SJSA1 (cell line): ENCODE measurements around the gene CALY. TPM values are rescaled to one million over a fixed set of nuclear protein-coding genes. Genes with fewer than 3 reads are reported as not detected.

Source experiments
- DNase-seq, 2 experiments: peaks; one replicate each; pipeline ENCODE4 v3.0.0-alpha.2; 2015 to 2020; ENCODE audit warnings: low spot score in 2 of 2, low read depth in 1 of 2
- H3K27ac ChIP-seq: fragments of 250-450 bp; sonication (Bioruptor Pico); 2 replicates; pipeline ENCODE4 v1.5.1; 2020; ENCODE audit warnings: mild to moderate bottlenecking, moderate library complexity
- H3K27me3 ChIP-seq: fragments of 250-450 bp; sonication (Bioruptor Pico); replicated peaks from 2 replicates; pipeline ENCODE4 v1.5.1; 2020; ENCODE audit warnings: mild to moderate bottlenecking, moderate library complexity
- H3K36me3 ChIP-seq: fragments of 250-450 bp; sonication (Bioruptor Pico); 2 replicates; pipeline ENCODE4 v1.5.1; 2020; ENCODE audit warnings: mild to moderate bottlenecking
- H3K4me1 ChIP-seq: fragments of 250-450 bp; sonication (Bioruptor Pico); replicated peaks from 2 replicates; pipeline ENCODE4 v1.6.1; 2021; ENCODE audit warnings: mild to moderate bottlenecking
- H3K4me3 ChIP-seq: fragments of 250-450 bp; sonication (Bioruptor Pico); 2 replicates; pipeline ENCODE4 v1.5.1; 2020; ENCODE audit warnings: mild to moderate bottlenecking
- H3K9me3 ChIP-seq: fragments of 250-450 bp; sonication (Bioruptor Pico); replicated peaks from 2 replicates; pipeline ENCODE4 v1.5.1; 2020; ENCODE audit warnings: mild to moderate bottlenecking
- total RNA-seq: library from RNA; depleted of rRNA; stranded (reverse); fragments of >200 nt; shearing (Covaris generic); gene quantifications from 2 replicates; pipeline ENCODE4 v1.2.3, GENCODE V29; 2014

Gene CALY
- total RNA-seq, 1 experiment from 2014 or later: not detected

DNA sequence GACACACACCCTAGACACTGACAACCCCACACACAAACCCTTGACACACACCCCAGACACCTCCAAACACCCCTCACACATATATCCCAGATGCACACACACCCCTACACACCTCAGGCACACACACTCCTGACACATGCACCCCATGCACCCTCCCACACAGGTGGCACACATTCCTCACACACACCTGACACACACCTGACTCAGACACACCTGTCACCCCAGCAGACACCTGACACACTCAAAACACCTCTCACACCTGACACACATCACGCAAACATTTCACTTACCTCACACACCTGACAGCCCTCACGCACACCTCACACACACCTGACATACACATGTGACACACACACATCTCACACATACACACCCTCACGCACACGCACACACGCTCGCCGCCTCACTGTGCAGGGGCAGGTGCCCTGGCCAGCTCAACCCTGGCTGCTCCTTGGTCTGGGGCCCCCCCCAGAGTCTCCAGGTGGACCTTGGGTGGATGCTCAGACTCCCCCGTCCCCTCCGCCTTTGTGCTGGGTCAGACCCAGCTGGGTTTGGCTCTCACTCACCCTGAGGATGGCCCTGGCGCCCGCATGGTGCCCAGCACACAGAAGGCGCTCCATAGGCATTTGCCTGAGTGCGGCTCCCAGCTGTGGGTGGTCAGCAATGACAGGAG lies 3.1 kb upstream of the CALY start:
- DNase-seq: no peak
- Histone ChIP-seq H3K27ac (no peak overlapping the region), H3K4me3 (no peak overlapping the region), H3K27me3 (peaks cover 63% of the 10 kb centered on the region), H3K4me1 (peaks cover 13% of the 10 kb centered on the region), H3K36me3 (no peaks in the 10 kb centered on the region), H3K9me3 (peaks cover 6% of the 10 kb centered on the region; the same call in 1 of the 2 replicates)

- H3K9me3 ChIP-seq: peaks cover 6% of the 10 kb centered on the region; the same call in 1 of the 2 replicates
- H3K27me3 ChIP-seq: peaks cover 67% of the 10 kb centered on the region
- DNase-seq: no peak
- peaks cover 15% of the 10 kb centered on the region for H3K4me1 ChIP-seq
- H3K27ac ChIP-seq: no peak overlapping the region
- no peaks in the 10 kb centered on the region for H3K36me3 ChIP-seq
- no peak overlapping the region for H3K4me3 ChIP-seq
Observed at GRCh38 chr10:133338080-133339071, 1.7 kb upstream of the CALY start.

GRCh38 chr10:133337370-133337725 lies 652 bp upstream of the CALY start:
- H3K27me3 ChIP-seq: peaks cover 65% of the 10 kb centered on the region
- no peaks in the 10 kb centered on the region for H3K36me3 ChIP-seq
- peaks cover 6% of the 10 kb centered on the region; the same call in 1 of the 2 replicates for H3K9me3 ChIP-seq
- peaks cover 15% of the 10 kb centered on the region for H3K4me1 ChIP-seq
- H3K27ac ChIP-seq: no peak overlapping the region
- no peak for DNase-seq
- no peak overlapping the region for H3K4me3 ChIP-seq

GRCh38 chr10:133336118-133336576 lies 549 bp downstream of the CALY start:
- Histone ChIP-seq H3K4me1 (peaks cover 15% of the 10 kb centered on the region), H3K4me3 (no peak overlapping the region), H3K9me3 (peaks cover 6% of the 10 kb centered on the region; the same call in 1 of the 2 replicates), H3K27ac (no peak overlapping the region), H3K36me3 (no peaks in the 10 kb centered on the region), H3K27me3 (peaks cover 65% of the 10 kb centered on the region)
- no peak for DNase-seq

GRCh38 chr10:133335246-133336117 lies 1.2 kb downstream of the CALY start:
- Histone ChIP-seq H3K27me3 (peaks cover 63% of the 10 kb centered on the region), H3K4me1 (peaks cover 15% of the 10 kb centered on the region), H3K9me3 (0 out of 2 replicates have a peak, but pooled peaks cover 3% of the 10 kb centered on the region), H3K4me3 (peak overlapping the region; percentile 10; the same call in 1 of the 2 replicates), H3K36me3 (no peaks in the 10 kb centered on the region), H3K27ac (no peak overlapping the region)
- DNase-seq: no peak

- Histone ChIP-seq H3K9me3 (0 out of 2 replicates have a peak, but pooled peaks cover 3% of the 10 kb centered on the region), H3K27me3 (peaks cover 57% of the 10 kb centered on the region)
- no peak for DNase-seq
Observed at GRCh38 chr10:133334503-133335245, 2.0 kb downstream of the CALY start.

GRCh38 chr10:133332936-133333699 lies 3.6 kb downstream of the CALY start:
- Histone ChIP-seq H3K27me3 (peaks cover 67% of the 10 kb centered on the region), H3K36me3 (no peaks in the 10 kb centered on the region), H3K4me3 (no peak overlapping the region), H3K27ac (no peak overlapping the region), H3K4me1 (peaks cover 14% of the 10 kb centered on the region), H3K9me3 (no peaks in the 10 kb centered on the region)
- DNase-seq: no peak

More at GRCh38 chr10:133334503-133335245, 2.0 kb downstream of the CALY start:
- peaks cover 14% of the 10 kb centered on the region for H3K4me1 ChIP-seq
- no peak overlapping the region for H3K27ac ChIP-seq
- H3K4me3 ChIP-seq: peak overlapping the region; percentile 10; the same call in 1 of the 2 replicates
- H3K36me3 ChIP-seq: no peaks in the 10 kb centered on the region

DNA sequence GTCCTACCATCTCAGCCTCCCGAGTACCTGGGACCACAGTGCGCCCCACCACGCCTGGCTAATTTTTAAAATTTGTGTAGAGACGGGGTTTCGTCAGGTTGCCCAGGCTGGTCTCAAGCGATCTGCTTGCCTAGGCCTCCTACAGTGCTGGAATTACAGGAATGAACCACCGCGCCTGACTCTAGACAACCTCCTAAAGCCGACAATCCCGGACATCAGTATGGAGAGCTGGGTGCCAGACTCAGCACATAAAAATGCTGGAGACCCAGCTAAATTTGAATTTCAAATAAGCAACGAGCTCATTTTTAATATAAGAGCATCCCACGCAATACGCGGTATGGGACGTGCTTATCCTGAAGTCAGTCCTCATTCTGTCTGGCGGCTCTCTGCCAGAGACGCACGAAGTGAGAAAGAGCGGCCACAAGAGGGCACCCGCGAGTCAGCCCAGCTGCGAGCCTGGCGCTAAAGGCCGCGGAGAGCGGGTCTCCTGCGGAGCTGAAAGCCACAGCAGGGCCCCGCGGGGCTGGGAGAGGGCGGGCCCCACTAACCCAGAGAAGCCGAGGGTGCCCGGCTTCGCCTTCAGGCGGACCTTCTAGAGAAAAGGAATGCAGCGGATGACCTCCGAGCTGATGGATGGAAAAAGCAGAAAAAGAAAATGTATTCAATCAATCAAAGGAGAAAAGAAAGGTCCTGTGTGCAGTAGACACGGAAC lies 7.0 kb downstream of the CALY start:
- Histone ChIP-seq H3K36me3 (no peaks in the 10 kb centered on the region), H3K4me1 (peaks cover 4% of the 10 kb centered on the region; the same call in 1 of the 2 replicates), H3K27ac (no peak overlapping the region), H3K4me3 (no peak overlapping the region), H3K27me3 (peaks cover 67% of the 10 kb centered on the region), H3K9me3 (no peaks in the 10 kb centered on the region)
- DNase-seq: peak; percentile 77 to 82

DNA sequence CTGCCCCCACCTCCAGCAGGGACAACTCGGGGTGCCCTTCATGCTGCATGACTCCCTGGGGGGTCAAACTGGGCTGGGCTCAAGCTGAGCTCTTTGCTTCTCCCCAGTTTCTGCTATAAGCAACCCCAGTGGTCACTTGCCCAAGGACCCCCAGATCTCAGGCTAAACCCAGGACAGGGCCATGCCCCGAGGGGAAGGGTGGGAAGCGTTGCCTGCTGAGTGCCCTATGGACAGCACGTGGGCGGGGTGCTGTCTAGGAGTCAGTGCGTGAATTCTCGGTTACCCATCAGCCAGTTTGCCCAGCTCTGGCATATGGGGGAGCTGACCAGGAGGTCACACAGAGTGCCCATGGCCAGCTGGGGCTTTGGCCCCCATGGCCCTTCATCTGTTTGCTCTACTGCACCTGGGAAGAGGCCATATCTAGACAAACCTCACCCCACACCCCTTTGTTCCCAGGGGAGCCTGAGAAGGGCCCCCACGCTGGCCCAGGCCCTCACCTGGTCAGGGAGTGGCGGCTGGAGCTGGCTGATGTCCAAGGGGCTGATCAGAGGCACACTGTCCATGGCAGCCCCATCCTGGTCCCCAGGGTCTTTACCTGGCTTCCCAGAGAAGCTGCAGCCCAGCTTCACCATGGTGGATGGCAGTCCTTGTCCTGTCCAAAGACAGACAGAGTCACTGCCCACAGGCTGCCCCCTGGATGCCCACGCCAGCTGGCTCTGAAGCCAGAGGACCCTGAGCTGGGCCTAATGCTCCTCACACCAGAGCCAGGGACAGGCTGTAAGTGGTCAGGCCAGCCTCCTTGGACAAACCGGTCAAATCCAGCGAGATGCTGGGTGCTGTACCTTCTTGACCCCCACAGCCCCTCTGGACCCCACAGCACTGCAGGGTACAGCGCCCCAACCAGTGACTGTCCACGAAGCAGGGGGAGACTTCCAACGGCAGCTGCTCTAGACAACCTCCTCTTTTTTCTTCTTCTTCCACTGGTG lies 8.0 kb downstream of the CALY start:
- no peak for DNase-seq
- no peaks in the 10 kb centered on the region for H3K9me3 ChIP-seq
- no peak overlapping the region for H3K27ac ChIP-seq
- peaks cover 65% of the 10 kb centered on the region for H3K27me3 ChIP-seq
- H3K4me1 ChIP-seq: peaks cover 3% of the 10 kb centered on the region; the same call in 1 of the 2 replicates
- H3K36me3 ChIP-seq: no peaks in the 10 kb centered on the region
- H3K4me3 ChIP-seq: no peak overlapping the region

- H3K4me1 ChIP-seq: peaks cover 3% of the 10 kb centered on the region; the same call in 1 of the 2 replicates
- H3K27me3 ChIP-seq: peaks cover 63% of the 10 kb centered on the region
- H3K27ac ChIP-seq: no peak overlapping the region
- H3K4me3 ChIP-seq: no peak overlapping the region
- no peaks in the 10 kb centered on the region for H3K9me3 ChIP-seq
- DNase-seq: no peak
- H3K36me3 ChIP-seq: no peaks in the 10 kb centered on the region
Observed at GRCh38 chr10:133327651-133328357, 8.9 kb downstream of the CALY start.
